ENCODE measurements around the gene KLRG1. TPM values are rescaled to one million over a fixed set of nuclear protein-coding genes. Genes with fewer than 3 reads are reported as not detected.

Gene KLRG1
- total RNA-seq: 1 to 10 TPM; 1.6 to 2.7 TPM

DNA sequence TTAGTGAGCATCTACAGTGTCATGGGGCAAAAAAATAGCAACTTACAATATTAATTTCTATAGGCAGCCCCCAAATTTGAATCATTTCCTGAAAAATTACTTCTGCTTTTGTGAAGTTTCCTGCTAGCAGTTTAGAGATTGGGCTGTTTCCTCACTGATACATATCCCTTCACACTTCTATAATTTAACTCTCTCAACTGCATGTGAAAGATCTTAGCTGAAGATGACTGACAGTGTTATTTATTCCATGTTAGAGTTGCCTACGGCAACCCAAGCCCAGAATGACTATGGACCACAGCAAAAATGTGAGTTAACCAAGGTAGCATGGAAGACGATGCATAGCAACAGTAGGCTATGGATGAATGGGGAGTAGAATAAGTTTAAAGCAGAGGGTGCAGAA is at the start of gene KLRG1:
Gene KLRG1 (plus strand): TSS at position 134 of the 400 bp plus-strand sequence. CDS start 90 bp downstream, at position 224.
- ATAC-seq: peak; percentile 62 to 77

DNA sequence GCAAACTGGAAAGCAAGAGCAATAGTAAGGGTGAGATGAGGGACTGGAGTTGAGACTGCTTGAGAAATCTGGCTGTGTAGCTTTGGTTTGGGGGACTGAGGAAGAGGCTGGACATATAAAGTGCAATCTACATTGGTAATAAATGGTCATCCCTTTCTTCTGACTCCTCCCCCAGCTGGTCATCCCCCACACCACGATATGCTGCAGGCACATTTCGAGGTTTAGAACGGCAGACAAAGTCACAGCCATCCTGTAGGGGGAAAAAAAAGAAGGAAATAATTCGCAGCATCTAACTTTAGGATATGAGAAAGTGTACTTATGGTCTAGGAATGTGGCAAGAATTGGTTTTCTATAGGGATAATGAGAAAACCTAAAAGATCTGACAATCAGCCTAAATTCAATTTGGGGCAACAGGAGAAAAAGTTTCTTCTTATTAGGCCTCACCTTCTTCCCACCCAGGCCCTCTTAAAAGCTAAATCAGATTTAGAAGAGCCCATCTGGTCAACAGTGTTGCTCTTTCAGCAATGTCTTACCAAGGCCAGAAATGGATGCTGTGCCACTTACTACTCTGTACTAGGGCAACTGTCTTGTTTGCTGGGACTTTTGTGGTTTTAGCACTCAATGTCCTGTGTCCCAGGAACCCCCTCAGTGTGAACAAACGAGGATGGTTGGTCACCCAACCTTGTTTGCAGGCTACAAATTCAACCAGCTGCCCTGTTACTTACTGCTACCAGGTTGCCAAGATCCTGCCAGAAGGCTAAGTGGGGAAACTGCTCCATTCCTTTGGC is 47.5 kb upstream of the KLRG1 start:
- peaks cover 11 to 21% of the 10 kb centered on the region in 2 donors for H3K36me3 Mint-ChIP-seq
- H3K27ac Mint-ChIP-seq: no peak overlapping the region
- ATAC-seq (no peak), DNase-seq (ENCODE audit: low spot score in 2 of 2) (no peak)
- H3K9me3 Mint-ChIP-seq: no peaks in the 10 kb centered on the region

More for the DNA sequence above, at the start of gene KLRG1:
- no peak for DNase-seq (ENCODE audit: low spot score in 2 of 2)
- peak within 1 kb of the TSS in 1 of 2 donors; percentile 30 for H3K27ac Mint-ChIP-seq
- no peaks in the 10 kb centered on the region for H3K9me3 Mint-ChIP-seq
- H3K36me3 Mint-ChIP-seq: peaks cover 0 to 7% of the 10 kb centered on the region in 2 donors

DNA sequence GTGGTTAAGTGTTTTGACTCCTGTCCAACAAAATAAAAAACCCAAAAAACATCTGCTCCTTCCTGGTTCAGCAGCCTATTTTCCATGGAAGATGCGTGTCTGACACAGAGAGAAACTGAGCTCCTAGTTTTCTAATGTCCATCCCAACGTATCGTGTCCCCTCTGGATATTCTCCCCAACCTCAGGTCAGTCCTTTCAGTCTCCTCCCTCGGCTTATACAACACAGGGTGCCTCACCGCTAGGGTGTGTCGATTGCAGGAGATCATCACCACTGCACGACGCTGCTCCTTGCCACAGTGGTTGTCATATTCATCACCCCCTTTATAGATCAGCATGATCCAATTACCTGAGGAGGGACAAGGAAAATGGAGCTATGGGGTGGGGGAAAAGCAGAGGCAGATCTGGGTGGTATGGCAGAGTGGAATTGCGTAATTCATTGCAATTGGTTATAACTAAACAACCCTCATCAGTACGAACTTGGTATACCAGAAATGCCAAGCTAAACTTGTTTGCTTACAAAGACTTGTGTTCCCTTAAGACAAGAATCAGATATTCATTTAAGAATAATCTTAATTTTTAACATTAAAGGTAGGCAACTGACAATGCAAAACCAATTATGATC is 45.7 kb upstream of the KLRG1 start:
- no peak for ATAC-seq
- no peak overlapping the region for H3K27ac Mint-ChIP-seq
- H3K9me3 Mint-ChIP-seq: no peaks in the 10 kb centered on the region
- no peak for DNase-seq (ENCODE audit: low spot score in 2 of 2)
- peaks cover 12 to 28% of the 10 kb centered on the region in 2 donors for H3K36me3 Mint-ChIP-seq

DNA sequence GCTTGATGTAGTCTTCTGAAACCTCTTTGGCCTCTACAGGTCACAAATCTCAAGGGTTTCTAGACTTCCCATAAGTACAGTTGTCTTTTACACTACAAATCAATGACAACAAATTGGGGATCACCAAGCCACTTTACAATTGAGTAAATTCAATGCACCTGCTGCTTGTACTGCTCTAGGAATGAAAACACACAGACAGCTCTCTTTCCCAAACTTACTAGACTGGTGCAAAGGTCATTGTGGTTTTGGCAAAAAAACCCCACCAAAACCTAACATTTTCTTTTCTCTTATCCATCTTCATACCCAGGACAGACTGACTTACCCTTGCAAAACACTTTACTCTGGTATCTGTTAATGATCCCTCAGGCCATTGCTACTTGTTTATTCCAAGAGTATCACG is 42.6 kb upstream of the KLRG1 start:
- Mint-ChIP-seq H3K36me3 (peaks cover 27 to 36% of the 10 kb centered on the region in 2 donors), H3K27ac (peak overlapping the region; percentile 51 to 71), H3K9me3 (no peaks in the 10 kb centered on the region)
- DNase-seq (ENCODE audit: low spot score in 2 of 2): no peak
- no peak for ATAC-seq

DNA sequence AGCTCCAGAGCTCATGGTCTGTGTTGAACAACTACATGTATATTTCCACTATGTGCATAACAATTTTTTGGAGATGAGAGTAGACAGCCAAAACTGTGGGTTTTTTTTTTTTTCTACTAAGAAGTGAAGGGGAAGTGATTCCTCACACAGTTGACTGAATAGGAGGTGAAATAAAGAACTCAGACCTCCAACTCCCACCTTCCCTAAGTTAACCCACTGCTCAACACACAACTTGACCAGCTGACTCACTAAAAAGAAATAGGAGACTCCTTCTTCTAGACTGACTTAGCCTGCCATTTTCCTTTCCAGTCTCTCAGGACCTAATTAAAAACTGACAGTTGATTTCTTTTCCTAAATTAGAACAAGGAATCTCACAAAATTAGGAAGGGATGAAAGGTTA is 41.6 kb upstream of the KLRG1 start:
- DNase-seq (ENCODE audit: low spot score in 2 of 2): no peak
- Mint-ChIP-seq H3K9me3 (peaks cover 0 to under 1% of the 10 kb centered on the region in 2 donors), H3K27ac (peak overlapping the region in 1 of 2 donors; percentile 99), H3K36me3 (peaks cover 28 to 39% of the 10 kb centered on the region in 2 donors)
- ATAC-seq: no peak

DNA sequence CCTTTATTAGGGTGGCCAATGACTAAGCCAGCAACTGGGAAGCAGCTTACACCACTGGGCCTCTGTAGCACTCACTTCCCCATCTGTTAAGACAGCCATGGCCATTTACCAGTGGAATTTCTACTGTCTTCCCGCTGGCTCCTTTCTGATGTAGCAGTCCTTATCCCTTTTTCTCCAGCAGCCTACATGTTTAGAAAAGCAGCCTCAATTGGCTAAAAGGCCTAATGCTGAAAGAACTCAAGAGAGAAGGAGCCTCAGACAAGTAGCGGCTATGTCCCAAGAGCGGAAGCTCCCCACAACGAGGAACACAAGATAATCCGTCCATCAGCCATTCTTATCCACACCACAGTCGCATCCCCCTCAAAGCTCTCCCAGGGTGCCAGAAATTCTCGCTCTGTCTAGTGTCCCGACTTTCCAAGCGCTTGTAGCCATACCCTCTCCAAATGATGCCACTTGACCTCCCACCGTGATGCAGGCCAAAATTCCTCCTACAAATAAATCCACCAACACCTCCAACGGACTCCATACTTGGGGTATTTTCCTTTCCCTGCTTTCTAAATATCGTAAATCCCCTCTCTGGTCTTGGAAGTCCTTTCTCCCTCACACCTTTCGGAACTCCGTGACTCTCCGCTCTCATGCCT is 40.5 kb upstream of the KLRG1 start:
- DNase-seq (ENCODE audit: low spot score in 2 of 2) (no peak), ATAC-seq (no peak)
- Mint-ChIP-seq H3K27ac (peak overlapping the region; percentile 99), H3K9me3 (peaks cover 0 to 8% of the 10 kb centered on the region in 2 donors), H3K36me3 (peaks cover 34 to 43% of the 10 kb centered on the region in 2 donors)

DNA sequence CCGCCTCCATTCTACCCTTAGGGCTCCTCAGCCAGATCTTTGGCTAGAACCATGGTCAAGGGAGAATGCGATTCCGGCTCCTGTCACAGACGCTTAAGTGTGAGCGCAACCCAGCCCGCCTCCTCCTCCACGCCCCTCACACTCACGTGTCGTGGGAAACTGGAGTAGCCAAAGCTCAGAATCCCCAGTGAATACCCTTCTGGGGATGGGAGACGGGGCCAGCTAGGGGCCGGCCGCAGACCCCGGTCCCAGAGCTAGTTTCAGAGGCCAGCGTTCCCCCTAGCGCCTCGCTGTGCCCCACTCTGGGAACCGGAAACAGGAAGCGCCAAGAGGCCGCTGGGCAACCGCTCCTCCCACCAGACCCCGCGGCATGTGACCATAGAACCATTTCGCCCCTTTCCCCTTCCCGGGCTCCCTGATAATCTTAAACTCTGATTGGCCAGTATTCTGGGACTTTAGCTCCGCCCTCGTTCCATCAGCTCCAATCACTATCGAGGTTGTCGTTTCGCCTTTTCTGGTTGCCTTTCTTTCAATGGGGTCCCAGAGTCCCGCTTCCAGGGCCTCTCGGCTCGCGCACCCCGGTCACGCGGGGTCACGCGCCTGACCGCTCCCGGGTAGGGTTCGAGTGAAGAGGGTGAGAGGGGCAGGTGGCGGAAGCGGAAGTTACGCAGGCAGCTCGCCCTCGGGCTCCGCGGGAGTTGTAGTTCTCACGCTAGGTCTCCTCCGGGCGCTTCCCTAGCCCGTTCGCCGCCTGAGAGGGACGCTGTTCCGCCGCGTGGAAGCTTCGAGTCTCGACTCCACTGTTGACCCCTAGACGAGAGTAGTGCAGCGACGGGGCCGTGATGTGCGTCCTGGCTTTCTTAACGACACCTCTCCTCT is 39.8 kb upstream of the KLRG1 start, which contains the start of gene M6PR:
Gene M6PR (minus strand): TSS at position 304 of the 879 bp plus-strand sequence. CDS start 3,241 bp downstream, outside the sequence.
- peak; percentile 87 to 96 for DNase-seq (ENCODE audit: low spot score in 2 of 2)
- H3K9me3 Mint-ChIP-seq: peaks cover 0 to 12% of the 10 kb centered on the region in 2 donors
- peak within 1 kb of the TSS; percentile 99 for H3K27ac Mint-ChIP-seq
- peaks cover 34 to 47% of the 10 kb centered on the region in 2 donors for H3K36me3 Mint-ChIP-seq
- peak; percentile 86 to 92 for ATAC-seq

DNA sequence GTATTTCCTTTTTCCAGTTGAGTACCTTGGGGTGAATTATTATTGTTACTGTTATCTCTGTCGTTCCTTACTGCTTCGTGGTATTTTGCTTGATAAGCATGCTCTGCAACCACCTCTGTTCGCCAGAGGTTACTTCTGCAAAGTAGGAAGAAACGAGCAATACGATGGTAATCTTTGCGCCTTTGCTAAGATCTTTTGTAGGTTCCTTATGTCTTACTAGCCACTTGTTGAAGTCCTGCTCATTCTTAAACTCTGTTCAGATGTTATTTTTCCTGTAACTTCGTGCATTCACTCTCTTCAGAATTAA is 39.2 kb upstream of the KLRG1 start:
- H3K27ac Mint-ChIP-seq: peak overlapping the region; percentile 99
- H3K9me3 Mint-ChIP-seq: peaks cover 0 to 12% of the 10 kb centered on the region in 2 donors
- ATAC-seq: peak in 1 of 2 donors; percentile 33
- H3K36me3 Mint-ChIP-seq: peaks cover 30 to 43% of the 10 kb centered on the region in 2 donors
- DNase-seq (ENCODE audit: low spot score in 2 of 2): no peak

DNA sequence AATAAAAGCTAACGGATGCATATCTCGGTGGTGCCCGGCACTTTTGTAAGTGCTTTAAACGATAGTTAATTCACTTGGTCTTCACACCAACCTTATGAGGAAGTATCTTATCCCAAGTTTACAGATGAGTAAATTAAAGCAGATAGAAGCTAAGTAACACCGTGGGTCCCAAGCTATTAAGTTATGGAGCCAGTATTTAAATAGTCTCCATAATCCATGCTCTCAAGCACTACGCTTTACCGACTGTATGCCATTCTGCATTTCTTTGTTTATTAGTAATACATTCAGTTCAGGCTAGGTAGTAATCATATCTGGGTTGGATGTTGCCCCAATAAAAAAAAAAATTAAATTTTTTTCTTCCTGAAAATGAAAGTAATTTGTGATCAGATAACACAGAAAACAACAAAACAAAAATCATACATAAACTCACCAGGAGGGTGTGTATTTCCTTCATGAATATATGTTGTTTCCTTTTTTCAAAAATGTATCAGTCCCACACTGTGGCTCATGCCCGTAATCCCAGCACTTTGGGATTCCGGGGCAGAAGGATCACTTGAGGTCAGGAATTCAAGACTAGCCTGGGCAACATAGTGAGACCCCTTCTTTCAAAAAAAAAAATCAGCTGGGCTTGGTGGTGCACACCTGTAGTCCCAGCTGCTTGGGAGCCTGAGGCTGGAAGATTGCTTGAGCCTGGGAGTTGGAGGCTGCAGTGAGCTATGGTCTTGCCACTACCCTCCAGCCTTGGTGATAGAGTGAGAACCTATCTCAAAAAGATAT is 38.5 kb upstream of the KLRG1 start:
- peaks cover 27 to 40% of the 10 kb centered on the region in 2 donors for H3K36me3 Mint-ChIP-seq
- DNase-seq (ENCODE audit: low spot score in 2 of 2) (no peak), ATAC-seq (no peak)
- peaks cover 0 to 12% of the 10 kb centered on the region in 2 donors for H3K9me3 Mint-ChIP-seq
- peak overlapping the region; percentile 99 for H3K27ac Mint-ChIP-seq

DNA sequence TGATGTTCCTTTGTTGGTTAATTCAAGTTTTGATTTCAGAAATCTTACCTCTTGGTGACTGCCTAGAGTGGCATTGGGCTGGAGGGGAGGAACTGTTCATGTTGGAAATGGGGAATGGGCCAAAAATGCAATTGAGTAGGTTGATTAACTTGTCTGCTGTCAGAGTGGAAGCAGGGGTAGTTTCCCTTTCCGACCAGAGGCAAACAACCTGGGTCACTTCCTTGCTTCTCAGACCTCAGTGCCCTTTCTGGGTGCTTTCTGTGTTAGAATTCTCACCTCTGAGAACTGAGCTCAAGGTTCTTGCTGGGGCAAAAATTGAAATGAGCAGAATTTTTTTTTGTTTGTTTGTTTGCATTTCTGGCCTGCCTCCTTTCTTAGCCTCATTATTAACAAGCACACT is 37.6 kb upstream of the KLRG1 start:
- peaks cover 0 to 12% of the 10 kb centered on the region in 2 donors for H3K9me3 Mint-ChIP-seq
- H3K36me3 Mint-ChIP-seq: peaks cover 31 to 42% of the 10 kb centered on the region in 2 donors
- H3K27ac Mint-ChIP-seq: peak overlapping the region in 1 of 2 donors; percentile 99
- peak in 1 of 2 donors; percentile 61 for DNase-seq (ENCODE audit: low spot score in 2 of 2)
- ATAC-seq: peak in 1 of 2 donors; percentile 15

DNA sequence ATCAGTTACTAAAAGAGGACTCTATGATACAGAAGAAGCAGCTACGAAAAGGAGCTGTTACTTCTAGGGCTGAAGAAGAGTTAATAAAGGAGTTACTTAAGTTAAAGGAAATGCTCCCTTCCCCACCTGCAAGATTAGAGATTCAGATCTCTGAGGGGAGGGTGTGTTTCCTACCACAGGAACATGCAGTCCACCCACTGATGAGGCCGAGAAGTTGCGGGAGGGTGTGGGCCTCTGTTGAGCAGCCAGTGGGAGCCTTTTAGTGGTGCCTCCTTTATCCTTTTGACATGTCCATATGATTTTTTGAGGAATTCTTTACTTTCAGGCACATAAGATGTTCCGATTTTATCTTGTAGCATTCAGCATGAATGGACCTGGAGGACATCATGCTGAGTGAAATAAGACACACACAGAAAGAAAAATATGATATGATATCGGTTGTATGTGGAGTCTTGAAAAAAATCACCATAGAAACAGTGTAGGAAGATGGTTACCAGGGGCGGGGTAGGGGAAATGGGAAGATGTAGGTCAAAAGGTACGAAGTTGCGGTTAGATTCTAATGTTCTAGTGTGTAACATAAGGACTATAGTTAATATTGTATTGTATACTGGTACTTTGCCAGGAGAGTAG is 35.5 kb upstream of the KLRG1 start:
- ATAC-seq (no peak), DNase-seq (ENCODE audit: low spot score in 2 of 2) (no peak)
- peaks cover 26 to 38% of the 10 kb centered on the region in 2 donors for H3K36me3 Mint-ChIP-seq
- H3K27ac Mint-ChIP-seq: peak overlapping the region in 1 of 2 donors; percentile 48
- peaks cover 0 to 12% of the 10 kb centered on the region in 2 donors for H3K9me3 Mint-ChIP-seq

DNA sequence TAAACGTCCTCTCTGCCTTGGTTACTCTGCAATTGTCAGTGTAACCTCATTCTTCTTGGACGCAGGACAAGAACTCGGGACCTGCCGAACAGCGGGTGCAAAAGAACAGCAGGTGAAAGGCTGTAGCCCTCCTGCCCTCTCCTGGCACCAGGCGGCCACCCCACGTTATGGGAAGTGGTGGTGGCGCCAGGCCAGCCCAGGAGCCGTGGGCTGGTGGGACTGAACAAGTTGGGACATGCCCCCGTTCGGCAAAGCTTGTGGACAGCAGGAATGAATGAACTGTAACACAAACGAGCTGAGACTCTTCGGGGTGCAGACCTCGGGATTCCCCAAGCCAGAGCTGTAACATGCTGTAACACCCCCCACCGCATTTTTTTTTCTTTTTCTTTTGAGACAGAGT is 33.3 kb upstream of the KLRG1 start:
- peak overlapping the region in 1 of 2 donors; percentile 78 for H3K27ac Mint-ChIP-seq
- DNase-seq (ENCODE audit: low spot score in 2 of 2) (no peak), ATAC-seq (no peak)
- H3K36me3 Mint-ChIP-seq: peaks cover 13 to 32% of the 10 kb centered on the region in 2 donors
- H3K9me3 Mint-ChIP-seq: peaks cover 0 to 12% of the 10 kb centered on the region in 2 donors

DNA sequence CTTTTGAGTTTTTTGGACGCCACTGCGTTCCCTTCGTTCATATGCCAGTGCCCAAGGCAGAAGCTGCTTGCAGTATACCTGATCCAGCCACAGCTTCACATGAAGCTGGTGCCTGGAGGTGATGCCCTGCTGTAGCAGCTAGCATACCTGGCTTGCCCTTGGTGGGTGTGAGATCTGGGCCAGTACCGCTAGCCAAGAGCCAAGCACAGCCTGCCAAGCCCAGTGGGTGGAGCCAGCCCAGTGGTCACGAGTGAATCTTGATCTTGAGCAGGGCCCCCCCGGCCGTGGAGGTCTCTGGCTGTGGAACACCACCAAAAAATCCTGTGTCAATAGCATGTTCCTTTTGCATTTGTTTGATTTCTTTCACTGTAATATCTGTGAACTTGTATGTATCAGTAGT is 32.6 kb upstream of the KLRG1 start:
- peaks cover 15 to 35% of the 10 kb centered on the region in 2 donors for H3K36me3 Mint-ChIP-seq
- peaks cover 0 to 14% of the 10 kb centered on the region in 2 donors for H3K9me3 Mint-ChIP-seq
- no peak for ATAC-seq
- H3K27ac Mint-ChIP-seq: peak overlapping the region in 1 of 2 donors; percentile 78
- no peak for DNase-seq (ENCODE audit: low spot score in 2 of 2)

DNA sequence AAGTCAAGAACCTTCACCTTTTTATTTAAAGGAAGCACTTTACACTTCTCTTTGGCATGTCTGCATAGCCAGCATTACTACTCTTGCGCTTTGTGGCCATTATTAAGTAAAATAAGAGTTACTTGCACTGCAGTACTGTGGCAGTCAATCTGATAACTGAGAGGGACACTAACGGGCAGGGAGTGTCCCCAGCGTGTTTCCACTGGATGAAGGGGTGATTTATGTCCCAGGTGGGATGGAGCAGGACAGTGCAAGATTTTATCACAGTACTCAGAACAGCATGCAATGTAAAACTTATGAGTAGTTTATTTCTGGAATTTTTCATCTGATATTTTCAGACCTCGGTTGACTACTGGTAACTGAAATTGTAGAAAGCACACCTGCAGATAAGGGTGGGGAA is 31.8 kb upstream of the KLRG1 start:
- no peak for ATAC-seq
- Mint-ChIP-seq H3K9me3 (peaks cover 0 to 19% of the 10 kb centered on the region in 2 donors), H3K36me3 (peaks cover 23 to 39% of the 10 kb centered on the region in 2 donors), H3K27ac (no peak overlapping the region)
- no peak for DNase-seq (ENCODE audit: low spot score in 2 of 2)

DNA sequence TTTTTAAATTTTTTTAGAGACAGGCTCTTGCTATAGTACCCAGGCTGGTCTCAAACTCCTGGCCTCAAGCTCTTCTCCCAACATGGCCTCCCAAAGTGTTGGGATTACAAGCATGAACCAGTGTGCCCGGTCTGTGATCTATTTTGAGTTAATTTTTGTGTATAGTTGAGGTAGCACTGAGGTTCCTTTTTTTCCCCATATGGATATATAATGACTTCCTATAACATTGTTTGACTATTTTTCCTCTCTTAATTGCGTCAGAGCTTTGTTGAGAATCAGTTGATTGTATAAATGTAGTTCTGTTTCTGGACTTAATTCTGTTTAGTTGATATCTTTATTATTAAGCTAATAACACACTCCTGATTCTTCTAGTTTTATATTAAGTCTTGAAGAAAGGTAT is 31.3 kb upstream of the KLRG1 start:
- Mint-ChIP-seq H3K36me3 (peaks cover 19 to 34% of the 10 kb centered on the region in 2 donors), H3K9me3 (peaks cover 0 to 15% of the 10 kb centered on the region in 2 donors), H3K27ac (no peak overlapping the region)
- DNase-seq (ENCODE audit: low spot score in 2 of 2) (no peak), ATAC-seq (no peak)

All from activated naive CD4-positive, alpha-beta T cell treated with anti-CD3 and anti-CD28 coated beads, Interleukin-2, amount 50 U/mL, for 72 hours (primary cell).